GM18499 (cell line): ENCODE measurements around the gene ERBB4.

ENCODE experiments used
- ATAC-seq: cut with Tn5 transposase; IDR thresholded peaks from one replicate; pipeline ENCODE4 v1.9.1; 2021; ENCODE audit warnings: moderate number of reproducible peaks; ENCODE audit not compliant: insufficient read depth, unreplicated experiment

The ERBB4 gene

GRCh38 chr2:211408483-211408891, 1130.1 kb downstream of the ERBB4 start:
- no peak for ATAC-seq

- no peak for ATAC-seq
These were observed 1131.5 kb downstream of the ERBB4 start for GRCh38 chr2:211407076-211407475.

- no peak for ATAC-seq
These were observed 1133.6 kb downstream of the ERBB4 start for GRCh38 chr2:211405036-211405435.

GRCh38 chr2:211404098-211404497, 1134.5 kb downstream of the ERBB4 start:
- no peak for ATAC-seq

- no peak for ATAC-seq
These were observed 1137.3 kb downstream of the ERBB4 start for GRCh38 chr2:211401328-211401727.

- no peak for ATAC-seq
These were observed 1140.8 kb downstream of the ERBB4 start for GRCh38 chr2:211397764-211398163.

GRCh38 chr2:211396815-211397214, 1141.8 kb downstream of the ERBB4 start:
- no peak for ATAC-seq

GRCh38 chr2:211391189-211391567, 1147.4 kb downstream of the ERBB4 start:
- ATAC-seq = no peak

GRCh38 chr2:211390536-211391188, 1147.9 kb downstream of the ERBB4 start:
- no peak for ATAC-seq

- no peak for ATAC-seq
These were observed 1150.9 kb downstream of the ERBB4 start for GRCh38 chr2:211387734-211388133.

GRCh38 chr2:211380041-211380440, 1158.6 kb downstream of the ERBB4 start:
- ATAC-seq = no peak

GRCh38 chr2:211376410-211376809, 1162.2 kb downstream of the ERBB4 start:
- no peak for ATAC-seq

- ATAC-seq = no peak
These were observed 1165.4 kb downstream of the ERBB4 start for GRCh38 chr2:211373203-211373602.

- no peak for ATAC-seq
These were observed 1167.1 kb downstream of the ERBB4 start for GRCh38 chr2:211371465-211371864.

- ATAC-seq = no peak
These were observed 1170.1 kb downstream of the ERBB4 start for GRCh38 chr2:211368467-211368866.

- ATAC-seq = peak; percentile 99
These were observed 1170.9 kb downstream of the ERBB4 start for GRCh38 chr2:211367711-211368110.

GRCh38 chr2:211367293-211367692, 1171.3 kb downstream of the ERBB4 start:
- ATAC-seq = no peak

GRCh38 chr2:211364911-211365310, 1173.7 kb downstream of the ERBB4 start:
- ATAC-seq = no peak

GRCh38 chr2:211361383-211361782, 1177.2 kb downstream of the ERBB4 start:
- ATAC-seq = no peak

- ATAC-seq = no peak
These were observed 1179.3 kb downstream of the ERBB4 start for GRCh38 chr2:211359347-211359746.

GRCh38 chr2:211358504-211358903, 1180.1 kb downstream of the ERBB4 start:
- ATAC-seq = no peak

GRCh38 chr2:211354481-211354880, 1184.1 kb downstream of the ERBB4 start:
- ATAC-seq = no peak

- ATAC-seq = no peak
These were observed 1186.6 kb downstream of the ERBB4 start for GRCh38 chr2:211351987-211352386.
